ENCODE data around the gene CACNA1C. TPM values are rescaled to one million over a fixed set of nuclear protein-coding genes. Genes with fewer than 3 reads are reported as not detected.

The CACNA1C gene
- total and polyA plus RNA-seq, 5 donors from 2014 or later = 0.02 to 0.14 (median 0.10) TPM

DNA sequence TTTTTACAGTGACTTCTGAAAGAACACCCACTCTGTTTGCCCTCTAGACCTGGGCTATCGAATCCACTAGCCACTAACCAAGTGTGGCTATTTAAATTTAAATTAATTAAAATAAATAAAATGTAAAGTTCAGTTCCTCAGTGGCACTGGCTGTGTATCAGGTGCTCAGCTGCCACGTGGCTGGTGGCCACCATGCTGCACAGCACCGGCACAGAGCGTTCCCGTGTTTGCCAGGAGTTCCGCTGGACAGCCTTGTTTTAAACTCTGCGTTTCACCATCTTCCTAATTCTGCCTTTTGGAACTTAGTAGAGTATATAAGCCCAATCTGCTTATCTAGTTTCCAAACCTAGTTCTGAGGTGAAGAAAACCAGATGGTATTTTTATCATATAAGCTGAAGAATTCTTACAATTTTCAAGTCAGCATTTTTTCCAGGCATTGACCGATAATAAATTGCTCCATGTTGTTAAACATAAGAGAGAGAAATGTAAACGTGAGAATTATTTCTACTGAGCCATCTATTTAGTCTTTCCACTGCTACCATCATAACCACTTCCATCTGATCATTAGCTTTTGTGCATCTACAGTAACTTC lies 339.0 kb downstream of the CACNA1C start:
- H3K9me3 Mint-ChIP-seq = peaks cover 0 to 2% (median 0%) of the 10 kb centered on the region in 7 donors

GRCh38 chr12:2393016-2393415 lies 340.2 kb downstream of the CACNA1C start:
- Histone ChIP-seq H3K27ac (ENCODE audit: insufficient read depth, low read length, poor library complexity, severe bottlenecking) (no peak overlapping the region), H3K27me3 (ENCODE audit: control insufficient read depth, insufficient read depth, low read length) (peaks cover 2% of the 10 kb centered on the region), H3K4me1 (ENCODE audit: control insufficient read depth, insufficient read depth, low read length, poor library complexity, severe bottlenecking) (no peaks in the 10 kb centered on the region), H3K4me3 (ENCODE audit: low read depth, low read length) (no peak overlapping the region), H3K9me3 (ENCODE audit: control insufficient read depth in 2 of 2, low read length in 2 of 2) (no peaks in the 10 kb centered on the region), H3K36me3 (ENCODE audit: control insufficient read depth, insufficient read depth, low read length) (no peaks in the 10 kb centered on the region)
- H3K36me3 Mint-ChIP-seq = no peaks in the 10 kb centered on the region
- no peaks in the 10 kb centered on the region for H3K27me3 Mint-ChIP-seq
- H3K4me3 Mint-ChIP-seq = no peak overlapping the region
- no peak for DNase-seq
- no peak overlapping the region for H3K27ac Mint-ChIP-seq
- ATAC-seq (ENCODE audit: low read depth in 2 of 2) = no peak
- H3K4me1 Mint-ChIP-seq = no peaks in the 10 kb centered on the region
- peaks cover 0 to 2% (median 0%) of the 10 kb centered on the region in 7 donors for H3K9me3 Mint-ChIP-seq

More for the DNA sequence above, 339.0 kb downstream of the CACNA1C start:
- no peak overlapping the region for H3K27ac Mint-ChIP-seq
- no peaks in the 10 kb centered on the region for H3K9me3 ChIP-seq (ENCODE audit: control insufficient read depth in 2 of 2, low read length in 2 of 2)
- no peaks in the 10 kb centered on the region for H3K27me3 Mint-ChIP-seq
- H3K27me3 ChIP-seq (ENCODE audit: control insufficient read depth, insufficient read depth, low read length) = peaks cover 2% of the 10 kb centered on the region
- no peaks in the 10 kb centered on the region for H3K36me3 ChIP-seq (ENCODE audit: control insufficient read depth, insufficient read depth, low read length)
- H3K4me1 ChIP-seq (ENCODE audit: control insufficient read depth, insufficient read depth, low read length, poor library complexity, severe bottlenecking) = no peaks in the 10 kb centered on the region
- H3K4me1 Mint-ChIP-seq = no peaks in the 10 kb centered on the region
- H3K4me3 Mint-ChIP-seq = no peak overlapping the region
- ATAC-seq (ENCODE audit: low read depth in 2 of 2) (no peak), DNase-seq (no peak)
- H3K27ac ChIP-seq (ENCODE audit: insufficient read depth, low read length, poor library complexity, severe bottlenecking) = no peak overlapping the region
- no peaks in the 10 kb centered on the region for H3K36me3 Mint-ChIP-seq
- H3K4me3 ChIP-seq (ENCODE audit: low read depth, low read length) = no peak overlapping the region

GRCh38 chr12:2393996-2394395 lies 341.2 kb downstream of the CACNA1C start:
- Mint-ChIP-seq H3K4me1 (no peaks in the 10 kb centered on the region), H3K27ac (no peak overlapping the region), H3K36me3 (no peaks in the 10 kb centered on the region), H3K27me3 (no peaks in the 10 kb centered on the region), H3K9me3 (peaks cover 0 to 2% (median 0%) of the 10 kb centered on the region in 7 donors), H3K4me3 (no peak overlapping the region)
- no peak for ATAC-seq (ENCODE audit: low read depth in 2 of 2)
- Histone ChIP-seq H3K36me3 (ENCODE audit: control insufficient read depth, insufficient read depth, low read length) (no peaks in the 10 kb centered on the region), H3K27ac (ENCODE audit: insufficient read depth, low read length, poor library complexity, severe bottlenecking) (no peak overlapping the region), H3K9me3 (ENCODE audit: control insufficient read depth in 2 of 2, low read length in 2 of 2) (no peaks in the 10 kb centered on the region), H3K4me3 (ENCODE audit: low read depth, low read length) (no peak overlapping the region), H3K4me1 (ENCODE audit: control insufficient read depth, insufficient read depth, low read length, poor library complexity, severe bottlenecking) (no peaks in the 10 kb centered on the region), H3K27me3 (ENCODE audit: control insufficient read depth, insufficient read depth, low read length) (no peaks in the 10 kb centered on the region)
- DNase-seq = no peak

DNA sequence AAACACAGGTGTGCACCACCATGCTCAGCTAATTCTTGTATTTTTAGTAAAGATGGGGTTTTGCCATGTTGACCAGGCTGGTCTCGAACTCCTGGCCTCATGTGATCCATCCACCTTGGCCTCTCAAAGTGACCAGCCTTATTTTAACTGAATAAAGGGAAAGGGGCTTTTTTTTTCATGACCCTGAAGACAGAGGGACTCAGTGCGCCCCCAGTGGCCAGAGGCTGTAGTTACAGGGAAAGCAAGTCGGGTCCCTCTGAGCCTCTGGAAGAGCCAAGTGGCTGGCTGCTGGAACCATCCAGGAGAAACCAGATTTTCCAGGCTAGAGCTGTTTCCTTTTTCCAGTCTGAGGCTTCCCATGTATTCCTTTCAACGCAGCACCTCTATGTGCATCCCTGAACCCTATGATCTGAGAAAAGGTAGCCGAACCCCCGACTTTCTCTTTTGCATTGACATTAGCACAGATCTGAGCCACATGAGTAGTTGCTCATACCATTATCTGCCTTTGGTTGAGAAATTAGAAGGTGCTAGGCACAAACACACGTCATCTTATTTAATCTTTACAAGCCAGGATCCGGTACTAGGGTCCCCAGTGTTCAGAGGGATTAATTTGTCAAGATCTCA lies 342.7 kb downstream of the CACNA1C start:
- Mint-ChIP-seq H3K27me3 (no peaks in the 10 kb centered on the region), H3K4me1 (no peaks in the 10 kb centered on the region), H3K36me3 (no peaks in the 10 kb centered on the region), H3K27ac (no peak overlapping the region), H3K9me3 (peaks cover 0 to under 1% (median 0%) of the 10 kb centered on the region in 7 donors), H3K4me3 (no peak overlapping the region)
- peak; percentile 3 to 28 (median 4) for DNase-seq
- Histone ChIP-seq H3K4me1 (ENCODE audit: control insufficient read depth, insufficient read depth, low read length, poor library complexity, severe bottlenecking) (no peaks in the 10 kb centered on the region), H3K27ac (ENCODE audit: insufficient read depth, low read length, poor library complexity, severe bottlenecking) (no peak overlapping the region), H3K36me3 (ENCODE audit: control insufficient read depth, insufficient read depth, low read length) (no peaks in the 10 kb centered on the region), H3K4me3 (ENCODE audit: low read depth, low read length) (no peak overlapping the region), H3K27me3 (ENCODE audit: control insufficient read depth, insufficient read depth, low read length) (no peaks in the 10 kb centered on the region), H3K9me3 (ENCODE audit: control insufficient read depth in 2 of 2, low read length in 2 of 2) (no peaks in the 10 kb centered on the region)
- ATAC-seq (ENCODE audit: low read depth in 2 of 2) = no peak

GRCh38 chr12:2396448-2396871 lies 343.7 kb downstream of the CACNA1C start:
- Histone ChIP-seq H3K9me3 (ENCODE audit: control insufficient read depth in 2 of 2, low read length in 2 of 2) (no peaks in the 10 kb centered on the region), H3K27me3 (ENCODE audit: control insufficient read depth, insufficient read depth, low read length) (no peaks in the 10 kb centered on the region), H3K4me3 (ENCODE audit: low read depth, low read length) (no peak overlapping the region), H3K27ac (ENCODE audit: insufficient read depth, low read length, poor library complexity, severe bottlenecking) (no peak overlapping the region), H3K36me3 (ENCODE audit: control insufficient read depth, insufficient read depth, low read length) (no peaks in the 10 kb centered on the region), H3K4me1 (ENCODE audit: control insufficient read depth, insufficient read depth, low read length, poor library complexity, severe bottlenecking) (no peaks in the 10 kb centered on the region)
- Mint-ChIP-seq H3K9me3 (no peaks in the 10 kb centered on the region), H3K4me3 (no peak overlapping the region), H3K27me3 (no peaks in the 10 kb centered on the region), H3K36me3 (no peaks in the 10 kb centered on the region), H3K27ac (no peak overlapping the region), H3K4me1 (no peaks in the 10 kb centered on the region)
- DNase-seq = no peak
- no peak for ATAC-seq (ENCODE audit: low read depth in 2 of 2)

DNA sequence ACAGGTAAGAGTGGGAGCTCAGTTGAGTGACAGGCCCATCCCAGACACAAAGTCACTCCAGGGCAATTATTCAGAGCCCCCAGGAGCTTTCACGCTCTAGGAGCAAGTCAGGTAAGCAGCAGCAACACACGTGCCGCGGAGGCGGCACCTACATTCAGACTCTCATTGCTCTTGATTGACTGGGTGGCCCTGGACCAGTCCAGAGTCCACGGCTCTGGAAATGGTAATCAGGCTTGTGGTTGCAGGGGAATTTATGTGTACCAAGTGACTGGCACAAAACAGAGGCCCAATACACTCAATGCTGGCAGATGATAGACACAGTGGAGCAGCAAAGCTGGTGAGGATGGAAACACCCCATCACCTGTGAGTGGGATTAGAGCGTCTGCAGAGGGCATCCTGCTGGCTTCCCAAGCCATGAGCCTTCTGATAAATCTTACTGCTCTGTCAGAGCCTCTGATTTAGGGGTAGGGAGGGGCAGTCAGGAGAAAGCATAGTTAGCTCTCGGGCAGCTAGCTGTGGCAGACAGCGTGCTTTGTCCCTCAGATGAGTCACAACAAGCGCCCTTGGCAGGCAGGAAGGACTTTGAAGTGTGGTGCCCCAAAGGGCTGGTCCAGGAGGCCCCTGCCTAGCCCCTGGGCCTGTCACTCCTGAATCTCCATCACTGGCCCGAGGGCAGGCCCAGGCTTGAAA lies 344.7 kb downstream of the CACNA1C start:
- Histone ChIP-seq H3K4me3 (ENCODE audit: low read depth, low read length) (no peak overlapping the region), H3K27me3 (ENCODE audit: control insufficient read depth, insufficient read depth, low read length) (no peaks in the 10 kb centered on the region), H3K27ac (ENCODE audit: insufficient read depth, low read length, poor library complexity, severe bottlenecking) (no peak overlapping the region), H3K4me1 (ENCODE audit: control insufficient read depth, insufficient read depth, low read length, poor library complexity, severe bottlenecking) (no peaks in the 10 kb centered on the region), H3K9me3 (ENCODE audit: control insufficient read depth in 2 of 2, low read length in 2 of 2) (no peaks in the 10 kb centered on the region), H3K36me3 (ENCODE audit: control insufficient read depth, insufficient read depth, low read length) (no peaks in the 10 kb centered on the region)
- DNase-seq (no peak), ATAC-seq (ENCODE audit: low read depth in 2 of 2) (no peak)
- H3K4me3 Mint-ChIP-seq = no peak overlapping the region
- H3K27ac Mint-ChIP-seq = no peak overlapping the region
- no peaks in the 10 kb centered on the region for H3K9me3 Mint-ChIP-seq
- no peaks in the 10 kb centered on the region for H3K27me3 Mint-ChIP-seq
- no peaks in the 10 kb centered on the region for H3K36me3 Mint-ChIP-seq
- no peaks in the 10 kb centered on the region for H3K4me1 Mint-ChIP-seq

DNA sequence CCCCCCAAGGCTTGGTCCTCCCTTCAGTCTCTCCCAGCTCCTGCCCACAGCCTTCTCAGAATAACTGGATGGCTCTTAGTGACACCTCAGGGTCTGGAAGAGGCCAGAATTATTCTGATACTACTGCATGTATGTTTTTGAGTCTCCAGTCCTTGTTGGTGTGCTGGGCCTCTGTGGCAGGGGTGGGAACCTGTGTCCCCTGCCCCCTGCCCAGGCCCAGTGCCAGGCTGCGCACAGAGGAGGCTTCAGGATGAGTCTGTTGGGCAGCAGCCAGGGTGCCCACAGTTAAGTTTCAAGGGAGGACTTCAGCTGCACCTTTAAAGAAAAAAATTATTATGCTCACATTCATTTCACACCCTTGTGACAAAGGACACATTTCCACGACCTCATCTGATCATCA lies 348.3 kb downstream of the CACNA1C start:
- no peak overlapping the region for H3K4me3 Mint-ChIP-seq
- Histone ChIP-seq H3K9me3 (ENCODE audit: control insufficient read depth in 2 of 2, low read length in 2 of 2) (no peaks in the 10 kb centered on the region), H3K27me3 (ENCODE audit: control insufficient read depth, insufficient read depth, low read length) (no peaks in the 10 kb centered on the region), H3K27ac (ENCODE audit: insufficient read depth, low read length, poor library complexity, severe bottlenecking) (no peak overlapping the region), H3K4me3 (ENCODE audit: low read depth, low read length) (no peak overlapping the region), H3K4me1 (ENCODE audit: control insufficient read depth, insufficient read depth, low read length, poor library complexity, severe bottlenecking) (no peaks in the 10 kb centered on the region), H3K36me3 (ENCODE audit: control insufficient read depth, insufficient read depth, low read length) (no peaks in the 10 kb centered on the region)
- no peak overlapping the region for H3K27ac Mint-ChIP-seq
- no peaks in the 10 kb centered on the region for H3K36me3 Mint-ChIP-seq
- H3K4me1 Mint-ChIP-seq = no peaks in the 10 kb centered on the region
- DNase-seq (no peak), ATAC-seq (ENCODE audit: low read depth in 2 of 2) (no peak)
- H3K27me3 Mint-ChIP-seq = peaks cover 4% of the 10 kb centered on the region
- H3K9me3 Mint-ChIP-seq = peaks cover 0 to 4% (median 0%) of the 10 kb centered on the region in 7 donors
